HEK293 (cell line): ENCODE results near the gene FHDC1.

Experiments
- HOXA7 ChIP-seq: sonication (generic); formaldehyde crosslinking; IDR thresholded peaks from 2 replicates; pipeline ENCODE4 v1.8.1; 2022; ENCODE audit warnings: missing genetic modification reagents, borderline replicate concordance
- TCF7L2 ChIP-seq: IDR thresholded peaks from 2 replicates; pipeline ENCODE4 v1.6.1; 2011; ENCODE audit warnings: low read depth, mild to moderate bottlenecking, inconsistent platforms, low read length, moderate library complexity, borderline replicate concordance
- ZNF558 ChIP-seq: fragments of 450-650 bp; formaldehyde crosslinking; IDR thresholded peaks from 2 replicates; pipeline ENCODE4 v1.5.1; 2016; ENCODE audit warnings: missing biosample characterization, missing genetic modification characterization
- TF ChIP-seq, protein P1 (sequence below): fragments of 450-650 bp; formaldehyde crosslinking; IDR thresholded peaks from 2 replicates; pipeline ENCODE4 v1.5.1; 2016; ENCODE audit warnings: missing biosample characterization, missing genetic modification characterization

DNA sequence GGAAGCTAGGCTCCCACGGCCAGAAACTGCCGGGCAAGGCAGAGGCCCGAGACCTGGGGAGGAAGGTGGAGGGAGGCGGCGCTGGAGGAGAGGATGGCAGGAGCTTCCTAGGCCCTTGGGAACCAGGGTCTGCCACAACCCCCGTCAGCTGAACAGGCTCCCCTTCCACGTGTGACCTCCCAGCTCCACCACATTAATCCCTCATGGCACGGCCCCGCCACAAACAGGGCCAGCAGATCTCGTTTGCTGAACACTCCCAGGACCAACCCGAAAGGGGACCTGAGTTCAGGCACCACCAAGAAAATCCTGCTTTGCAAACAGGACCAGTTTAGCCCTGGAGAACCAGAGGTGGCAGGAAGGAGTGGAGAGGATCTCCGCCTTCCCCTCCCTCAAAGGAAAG is 62.7 kb downstream of the FHDC1 start:
- TF ChIP-seq, protein P1, sequence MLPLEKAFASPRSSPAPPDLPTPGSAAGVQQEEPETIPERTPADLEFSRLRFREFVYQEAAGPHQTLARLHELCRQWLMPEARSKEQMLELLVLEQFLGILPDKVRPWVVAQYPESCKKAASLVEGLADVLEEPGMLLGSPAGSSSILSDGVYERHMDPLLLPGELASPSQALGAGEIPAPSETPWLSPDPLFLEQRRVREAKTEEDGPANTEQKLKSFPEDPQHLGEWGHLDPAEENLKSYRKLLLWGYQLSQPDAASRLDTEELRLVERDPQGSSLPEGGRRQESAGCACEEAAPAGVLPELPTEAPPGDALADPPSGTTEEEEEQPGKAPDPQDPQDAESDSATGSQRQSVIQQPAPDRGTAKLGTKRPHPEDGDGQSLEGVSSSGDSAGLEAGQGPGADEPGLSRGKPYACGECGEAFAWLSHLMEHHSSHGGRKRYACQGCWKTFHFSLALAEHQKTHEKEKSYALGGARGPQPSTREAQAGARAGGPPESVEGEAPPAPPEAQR (tag by site-specific recombination) = no peak
- no peak for TF ChIP-seq HOXA7
- no peak for TF ChIP-seq TCF7L2
- no peak for TF ChIP-seq ZNF558 (tag by site-specific recombination)
